Measurements from ENCODE around the gene ERLIN1.

ERLIN1 gene

GRCh38 chr10:100148353-100149211, 37.2 kb downstream of the ERLIN1 start:
- Histone ChIP-seq H3K9me3 (ENCODE audit: control extremely low read depth in 1 of 5, control insufficient read depth in 4 of 5, insufficient read depth in 2 of 5, low read depth in 1 of 5, low read length in 4 of 5) (no peaks in the 10 kb centered on the region), H3K4me3 (ENCODE audit: control insufficient read depth in 1 of 7, extremely low read depth in 1 of 7, insufficient read depth in 4 of 7, low read depth in 2 of 7, low read length in 6 of 7) (no peak overlapping the region), H3K4me1 (ENCODE audit: control extremely low read depth in 1 of 4, control insufficient read depth in 4 of 4, insufficient read depth in 4 of 4, low read length in 3 of 4) (no peaks in the 10 kb centered on the region), H3K36me3 (ENCODE audit: control insufficient read depth in 4 of 4, insufficient read depth in 4 of 4, low read length in 3 of 4) (peaks cover 9 to 41% (median 34%) of the 10 kb centered on the region in 4 experiments), H3K27ac (ENCODE audit: insufficient read depth in 1 of 2, low read depth in 1 of 2, low read length in 2 of 2, poor library complexity in 1 of 2, severe bottlenecking in 2 of 2) (no peak overlapping the region), H3K27me3 (replicated peaks in 2 of 5; ENCODE audit: control insufficient read depth in 4 of 5, insufficient read depth in 5 of 5, low read length in 4 of 5) (no peaks in the 10 kb centered on the region)
- peak in 2 of 3 donors; percentile 23 to 31 for DNase-seq
- CTCF ChIA-PET: interaction anchor here (0.5 kb wide), 1 partner anchor 166 kb away, joined by 3 read pairs; no protein-coding TSS in a partner anchor
- POLR2A ChIA-PET: no interaction called here
- 98% methylated on average over 3 of the region's 8 CpGs for WGBS (ENCODE audit: insufficient coverage)

- POLR2A ChIA-PET: no interaction called here
Observed at GRCh38 chr10:100146875-100147650, 38.8 kb downstream of the ERLIN1 start.

GRCh38 chr10:100146398-100146797, 39.4 kb downstream of the ERLIN1 start:
- POLR2A ChIA-PET: no interaction called here
- WGBS (ENCODE audit: insufficient coverage): 80% methylated on average over 1 of the region's 4 CpGs

More at GRCh38 chr10:100146875-100147650, 38.8 kb downstream of the ERLIN1 start:
- Histone ChIP-seq H3K9me3 (ENCODE audit: control extremely low read depth in 1 of 5, control insufficient read depth in 4 of 5, insufficient read depth in 2 of 5, low read depth in 1 of 5, low read length in 4 of 5) (no peaks in the 10 kb centered on the region), H3K27me3 (replicated peaks in 2 of 5; ENCODE audit: control insufficient read depth in 4 of 5, insufficient read depth in 5 of 5, low read length in 4 of 5) (no peaks in the 10 kb centered on the region), H3K36me3 (ENCODE audit: control insufficient read depth in 4 of 4, insufficient read depth in 4 of 4, low read length in 3 of 4) (peaks cover 5 to 28% (median 20%) of the 10 kb centered on the region in 4 experiments), H3K4me3 (ENCODE audit: control insufficient read depth in 1 of 7, extremely low read depth in 1 of 7, insufficient read depth in 4 of 7, low read depth in 2 of 7, low read length in 6 of 7) (no peak overlapping the region), H3K27ac (ENCODE audit: insufficient read depth in 1 of 2, low read depth in 1 of 2, low read length in 2 of 2, poor library complexity in 1 of 2, severe bottlenecking in 2 of 2) (no peak overlapping the region), H3K4me1 (ENCODE audit: control extremely low read depth in 1 of 4, control insufficient read depth in 4 of 4, insufficient read depth in 4 of 4, low read length in 3 of 4) (no peaks in the 10 kb centered on the region)
- DNase-seq: no peak
- WGBS (ENCODE audit: insufficient coverage): 86% methylated on average over 1 of the region's 2 CpGs
- CTCF ChIA-PET: interaction anchor here (0.8 kb wide), 1 partner anchor 12 kb away, joined by 3 read pairs; no protein-coding TSS in a partner anchor

GRCh38 chr10:100143756-100144155, 42.1 kb downstream of the ERLIN1 start:
- 94% methylated on average over 9 of the region's 9 CpGs for WGBS (ENCODE audit: insufficient coverage)
- ChIA-PET POLR2A (no interaction called here), CTCF (interaction anchor here (0.7 kb wide), 2 partner anchors 8 to 30 kb away, joined by 3 read pairs; no protein-coding TSS in a partner anchor)
- no peak for DNase-seq
- no peaks in the 10 kb centered on the region for H3K9me3 ChIP-seq (ENCODE audit: control extremely low read depth in 1 of 5, control insufficient read depth in 4 of 5, insufficient read depth in 2 of 5, low read depth in 1 of 5, low read length in 4 of 5)
- H3K36me3 ChIP-seq (ENCODE audit: control insufficient read depth in 4 of 4, insufficient read depth in 4 of 4, low read length in 3 of 4): no peaks in the 10 kb centered on the region
- H3K4me1 ChIP-seq (ENCODE audit: control extremely low read depth in 1 of 4, control insufficient read depth in 4 of 4, insufficient read depth in 4 of 4, low read length in 3 of 4): no peaks in the 10 kb centered on the region
- H3K27ac ChIP-seq (ENCODE audit: insufficient read depth in 1 of 2, low read depth in 1 of 2, low read length in 2 of 2, poor library complexity in 1 of 2, severe bottlenecking in 2 of 2): no peak overlapping the region
- H3K4me3 ChIP-seq (ENCODE audit: control insufficient read depth in 1 of 7, extremely low read depth in 1 of 7, insufficient read depth in 4 of 7, low read depth in 2 of 7, low read length in 6 of 7): no peak overlapping the region
- peaks cover 0 to 4% (median 0%) of the 10 kb centered on the region in 5 experiments for H3K27me3 ChIP-seq (replicated peaks in 2 of 5; ENCODE audit: control insufficient read depth in 4 of 5, insufficient read depth in 5 of 5, low read length in 4 of 5)

More at GRCh38 chr10:100146398-100146797, 39.4 kb downstream of the ERLIN1 start:
- no peaks in the 10 kb centered on the region for H3K4me1 ChIP-seq (ENCODE audit: control extremely low read depth in 1 of 4, control insufficient read depth in 4 of 4, insufficient read depth in 4 of 4, low read length in 3 of 4)
- no peak overlapping the region for H3K27ac ChIP-seq (ENCODE audit: insufficient read depth in 1 of 2, low read depth in 1 of 2, low read length in 2 of 2, poor library complexity in 1 of 2, severe bottlenecking in 2 of 2)
- CTCF ChIA-PET: interaction anchor here (0.8 kb wide), 1 partner anchor 12 kb away, joined by 3 read pairs; no protein-coding TSS in a partner anchor
- H3K36me3 ChIP-seq (ENCODE audit: control insufficient read depth in 4 of 4, insufficient read depth in 4 of 4, low read length in 3 of 4): peaks cover 0 to 21% (median 13%) of the 10 kb centered on the region in 4 experiments
- no peaks in the 10 kb centered on the region for H3K27me3 ChIP-seq (replicated peaks in 2 of 5; ENCODE audit: control insufficient read depth in 4 of 5, insufficient read depth in 5 of 5, low read length in 4 of 5)
- H3K9me3 ChIP-seq (ENCODE audit: control extremely low read depth in 1 of 5, control insufficient read depth in 4 of 5, insufficient read depth in 2 of 5, low read depth in 1 of 5, low read length in 4 of 5): no peaks in the 10 kb centered on the region
- H3K4me3 ChIP-seq (ENCODE audit: control insufficient read depth in 1 of 7, extremely low read depth in 1 of 7, insufficient read depth in 4 of 7, low read depth in 2 of 7, low read length in 6 of 7): no peak overlapping the region
- DNase-seq: no peak

- H3K27me3 ChIP-seq (replicated peaks in 2 of 5; ENCODE audit: control insufficient read depth in 4 of 5, insufficient read depth in 5 of 5, low read length in 4 of 5): peaks cover 0 to 4% (median 0%) of the 10 kb centered on the region in 5 experiments
- no peak overlapping the region for H3K27ac ChIP-seq (ENCODE audit: insufficient read depth in 1 of 2, low read depth in 1 of 2, low read length in 2 of 2, poor library complexity in 1 of 2, severe bottlenecking in 2 of 2)
- ChIA-PET CTCF (no interaction called here), POLR2A (no interaction called here)
- H3K9me3 ChIP-seq (ENCODE audit: control extremely low read depth in 1 of 5, control insufficient read depth in 4 of 5, insufficient read depth in 2 of 5, low read depth in 1 of 5, low read length in 4 of 5): no peaks in the 10 kb centered on the region
- 96% methylated on average over 3 of the region's 5 CpGs for WGBS (ENCODE audit: insufficient coverage)
- DNase-seq: no peak
- no peak overlapping the region for H3K4me3 ChIP-seq (ENCODE audit: control insufficient read depth in 1 of 7, extremely low read depth in 1 of 7, insufficient read depth in 4 of 7, low read depth in 2 of 7, low read length in 6 of 7)
- no peaks in the 10 kb centered on the region for H3K36me3 ChIP-seq (ENCODE audit: control insufficient read depth in 4 of 4, insufficient read depth in 4 of 4, low read length in 3 of 4)
- no peaks in the 10 kb centered on the region for H3K4me1 ChIP-seq (ENCODE audit: control extremely low read depth in 1 of 4, control insufficient read depth in 4 of 4, insufficient read depth in 4 of 4, low read length in 3 of 4)
Observed at GRCh38 chr10:100141446-100142087, 44.3 kb downstream of the ERLIN1 start.

GRCh38 chr10:100140070-100140469, 45.8 kb downstream of the ERLIN1 start:
- peaks cover 0 to 4% (median 0%) of the 10 kb centered on the region in 5 experiments for H3K27me3 ChIP-seq (replicated peaks in 2 of 5; ENCODE audit: control insufficient read depth in 4 of 5, insufficient read depth in 5 of 5, low read length in 4 of 5)
- H3K9me3 ChIP-seq (ENCODE audit: control extremely low read depth in 1 of 5, control insufficient read depth in 4 of 5, insufficient read depth in 2 of 5, low read depth in 1 of 5, low read length in 4 of 5): peaks cover 0 to 8% (median 0%) of the 10 kb centered on the region in 5 experiments
- CTCF ChIA-PET: no interaction called here
- 100% methylated on average over 2 of the region's 4 CpGs for WGBS (ENCODE audit: insufficient coverage)
- H3K36me3 ChIP-seq (ENCODE audit: control insufficient read depth in 4 of 4, insufficient read depth in 4 of 4, low read length in 3 of 4): no peaks in the 10 kb centered on the region
- DNase-seq: no peak
- no peak overlapping the region for H3K4me3 ChIP-seq (ENCODE audit: control insufficient read depth in 1 of 7, extremely low read depth in 1 of 7, insufficient read depth in 4 of 7, low read depth in 2 of 7, low read length in 6 of 7)
- no peak overlapping the region for H3K27ac ChIP-seq (ENCODE audit: insufficient read depth in 1 of 2, low read depth in 1 of 2, low read length in 2 of 2, poor library complexity in 1 of 2, severe bottlenecking in 2 of 2)
- H3K4me1 ChIP-seq (ENCODE audit: control extremely low read depth in 1 of 4, control insufficient read depth in 4 of 4, insufficient read depth in 4 of 4, low read length in 3 of 4): no peaks in the 10 kb centered on the region
- POLR2A ChIA-PET: no interaction called here
